ENCODE measurements around the gene TMEM121B.

DNA sequence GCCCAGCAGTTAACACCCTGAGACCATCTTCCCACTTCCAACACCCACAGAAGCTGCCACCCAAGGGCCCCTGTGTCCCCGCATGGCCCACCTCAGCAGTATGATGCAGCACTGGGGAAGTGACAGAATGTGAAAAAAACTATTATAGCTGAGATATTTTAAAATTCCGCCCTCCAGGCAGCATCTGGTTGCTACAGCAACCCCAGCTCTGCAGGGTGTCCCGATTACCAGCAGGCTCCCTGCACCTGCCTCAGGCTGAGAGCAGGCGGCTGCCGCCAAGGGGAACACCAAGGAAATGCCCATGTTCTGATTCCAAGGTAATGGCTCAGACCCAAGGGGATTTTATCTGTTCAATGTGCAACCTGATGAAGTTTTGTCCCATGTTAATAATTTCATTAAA lies 10.5 kb upstream of the TMEM121B start:
- TF ChIP-seq, protein P1, sequence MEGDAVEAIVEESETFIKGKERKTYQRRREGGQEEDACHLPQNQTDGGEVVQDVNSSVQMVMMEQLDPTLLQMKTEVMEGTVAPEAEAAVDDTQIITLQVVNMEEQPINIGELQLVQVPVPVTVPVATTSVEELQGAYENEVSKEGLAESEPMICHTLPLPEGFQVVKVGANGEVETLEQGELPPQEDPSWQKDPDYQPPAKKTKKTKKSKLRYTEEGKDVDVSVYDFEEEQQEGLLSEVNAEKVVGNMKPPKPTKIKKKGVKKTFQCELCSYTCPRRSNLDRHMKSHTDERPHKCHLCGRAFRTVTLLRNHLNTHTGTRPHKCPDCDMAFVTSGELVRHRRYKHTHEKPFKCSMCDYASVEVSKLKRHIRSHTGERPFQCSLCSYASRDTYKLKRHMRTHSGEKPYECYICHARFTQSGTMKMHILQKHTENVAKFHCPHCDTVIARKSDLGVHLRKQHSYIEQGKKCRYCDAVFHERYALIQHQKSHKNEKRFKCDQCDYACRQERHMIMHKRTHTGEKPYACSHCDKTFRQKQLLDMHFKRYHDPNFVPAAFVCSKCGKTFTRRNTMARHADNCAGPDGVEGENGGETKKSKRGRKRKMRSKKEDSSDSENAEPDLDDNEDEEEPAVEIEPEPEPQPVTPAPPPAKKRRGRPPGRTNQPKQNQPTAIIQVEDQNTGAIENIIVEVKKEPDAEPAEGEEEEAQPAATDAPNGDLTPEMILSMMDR (conservative IDR thresholded peaks at IDR 0.05; ENCODE audit: low read depth in 2 of 2): 0 out of 4 replicates have a peak, but pooled peaks of 1 of the 2 experiments have one; percentile 1
- no peak for TF ChIP-seq STAT1 (IDR thresholded peaks at IDR 0.05; ENCODE audit: unreplicated experiment)
- TF ChIP-seq POLR2AphosphoS5 (IDR thresholded peaks at IDR 0.05; ENCODE audit: low read depth): no peak
- TF ChIP-seq REST (IDR thresholded peaks at IDR 0.05; ENCODE audit: unreplicated experiment): no peak
- no peak for TF ChIP-seq EZH2 (IDR thresholded peaks at IDR 0.05; ENCODE audit: low read depth, unreplicated experiment)
- TF ChIP-seq EZH2phosphoT487 (IDR thresholded peaks at IDR 0.05; ENCODE audit: unreplicated experiment): no peak
- TF ChIP-seq CREB1 (CRISPR knock-in tag; IDR thresholded peaks at IDR 0.05; ENCODE audit: low read depth): no peak
- TF ChIP-seq ETS1 (IDR thresholded peaks at IDR 0.05): no peak
- no peak for TF ChIP-seq JUNB (IDR thresholded peaks at IDR 0.05; ENCODE audit: unreplicated experiment)
- no peak for TF ChIP-seq ZNF331 (CRISPR knock-in tag; IDR thresholded peaks at IDR 0.05; ENCODE audit: low read depth)
- TF ChIP-seq ZNF462 (CRISPR knock-in tag; IDR thresholded peaks at IDR 0.05): no peak
- no peak for TF ChIP-seq ZNF114 (CRISPR knock-in tag; IDR thresholded peaks at IDR 0.05)

All from GM23338 (cell line).